H9 (cell line): ENCODE measurements around the gene DEFB132. TPM values are rescaled to one million over a fixed set of nuclear protein-coding genes. Genes with fewer than 3 reads are reported as not detected.
"Not testable (repeated sequence)": the region's sequence is repeated elsewhere in the genome, so short reads cannot be mapped to it uniquely, and the experiment has no call there.

Experiments
- DNase-seq: peaks from one replicate; pipeline ENCODE4 v3.0.0-alpha.2; 2017
- H2AFZ ChIP-seq: one replicate; pipeline ENCODE4 v1.6.1; 2013; ENCODE audit warnings: mild to moderate bottlenecking, low read length, control low read depth, moderate library complexity
- H2AK5ac ChIP-seq: 2 replicates; pipeline ENCODE4 v1.6.1; 2013; ENCODE audit warnings: low read length, control low read depth, mixed read lengths; ENCODE audit not compliant: insufficient read length
- H2BK120ac ChIP-seq: one replicate; pipeline ENCODE4 v1.6.1; 2013; ENCODE audit warnings: low read depth, mild to moderate bottlenecking, low read length, control low read depth, inconsistent platforms; ENCODE audit not compliant: poor library complexity, severe bottlenecking
- H2BK12ac ChIP-seq: 2 replicates; pipeline ENCODE4 v1.6.1; 2013; ENCODE audit warnings: low read length, control low read depth, mixed read lengths, low read depth; ENCODE audit not compliant: insufficient read length
- H2BK15ac ChIP-seq: 2 replicates; pipeline ENCODE4 v1.6.1; 2013; ENCODE audit warnings: low read depth, low read length, control low read depth
- H2BK20ac ChIP-seq: one replicate; pipeline ENCODE4 v1.6.1; 2013; ENCODE audit warnings: low read depth, mild to moderate bottlenecking, low read length, control low read depth, inconsistent platforms; ENCODE audit not compliant: poor library complexity, severe bottlenecking
- H2BK5ac ChIP-seq: 2 replicates; pipeline ENCODE4 v1.6.1; 2013; ENCODE audit warnings: low read length, control low read depth, mixed read lengths; ENCODE audit not compliant: insufficient read length
- H3K14ac ChIP-seq: 2 replicates; pipeline ENCODE4 v1.6.1; 2013; ENCODE audit warnings: low read length, control low read depth; ENCODE audit not compliant: insufficient read depth
- H3K18ac ChIP-seq: 2 replicates; pipeline ENCODE4 v1.6.1; 2013; ENCODE audit warnings: low read depth, mild to moderate bottlenecking, mixed read lengths, low read length, control low read depth; ENCODE audit not compliant: insufficient read length
- H3K23ac ChIP-seq: 2 replicates; pipeline ENCODE4 v1.6.1; 2013; ENCODE audit warnings: low read length, control low read depth, mixed read lengths, low read depth; ENCODE audit not compliant: insufficient read length
- H3K23me2 ChIP-seq: 2 replicates; pipeline ENCODE4 v1.6.1; 2013; ENCODE audit warnings: low read depth, mild to moderate bottlenecking, mixed read lengths, low read length, control low read depth; ENCODE audit not compliant: insufficient read length, poor library complexity, severe bottlenecking
- H3K27ac ChIP-seq: 2 replicates; pipeline ENCODE4 v1.5.1; 2013; ENCODE audit warnings: low read length, control low read depth, mixed read lengths, low read depth; ENCODE audit not compliant: insufficient read length
- H3K27me3 ChIP-seq: 2 replicates; pipeline ENCODE4 v1.6.1; 2013; ENCODE audit warnings: low read length, control low read depth, inconsistent platforms; ENCODE audit not compliant: insufficient read depth
- H3K4ac ChIP-seq: 2 replicates; pipeline ENCODE4 v1.6.1; 2013; ENCODE audit warnings: low read depth, mild to moderate bottlenecking, control low read depth, inconsistent platforms, low read length, moderate library complexity
- H3K4me1 ChIP-seq: 2 replicates; pipeline ENCODE4 v1.6.1; 2013; ENCODE audit warnings: low read length, control low read depth, inconsistent platforms; ENCODE audit not compliant: insufficient read depth
- H3K4me2 ChIP-seq: 2 replicates; pipeline ENCODE4 v1.6.1; 2013; ENCODE audit warnings: low read length, control low read depth, mixed read lengths; ENCODE audit not compliant: insufficient read length, insufficient read depth
- H3K56ac ChIP-seq: 2 replicates; pipeline ENCODE4 v1.6.1; 2013; ENCODE audit warnings: low read depth, mild to moderate bottlenecking, mixed read lengths, low read length, control low read depth; ENCODE audit not compliant: insufficient read length
- H3K79me1 ChIP-seq: 2 replicates; pipeline ENCODE4 v1.6.1; 2013; ENCODE audit warnings: low read depth, mild to moderate bottlenecking, moderate library complexity, low read length, control low read depth, inconsistent platforms; ENCODE audit not compliant: insufficient read depth, poor library complexity, severe bottlenecking
- H3K79me2 ChIP-seq: 2 replicates; pipeline ENCODE4 v1.6.1; 2013; ENCODE audit warnings: low read length, control low read depth, inconsistent platforms; ENCODE audit not compliant: insufficient read depth
- H3K9ac ChIP-seq: 2 replicates; pipeline ENCODE4 v1.6.1; 2013; ENCODE audit warnings: low read length, control low read depth, mixed read lengths; ENCODE audit not compliant: insufficient read length; ENCODE audit errors: extremely low read depth
- H3K9me3 ChIP-seq: one replicate; pipeline ENCODE4 v1.6.1; 2013; ENCODE audit warnings: low read depth, low read length, inconsistent platforms; ENCODE audit not compliant: control insufficient read depth
- H3T11ph ChIP-seq: one replicate; pipeline ENCODE4 v1.6.1; 2013; ENCODE audit warnings: mild to moderate bottlenecking, low read length, control low read depth, inconsistent platforms
- H4K20me1 ChIP-seq: one replicate; pipeline ENCODE4 v1.6.1; 2013; ENCODE audit not compliant: control insufficient read depth, insufficient read length, insufficient read depth
- H4K5ac ChIP-seq: 2 replicates; pipeline ENCODE4 v1.6.1; 2013; ENCODE audit warnings: low read depth, mild to moderate bottlenecking, mixed read lengths, low read length, control low read depth; ENCODE audit not compliant: insufficient read length
- H4K8ac ChIP-seq: replicated peaks from 2 replicates; pipeline ENCODE4 v1.6.1; 2013; ENCODE audit warnings: low read length, control low read depth, mixed read lengths, low read depth; ENCODE audit not compliant: insufficient read length
- H4K91ac ChIP-seq: 2 replicates; pipeline ENCODE4 v1.6.1; 2013; ENCODE audit warnings: low read depth, mild to moderate bottlenecking, moderate library complexity, mixed read lengths, low read length, control low read depth; ENCODE audit not compliant: insufficient read length
- H3K27ac Mint-ChIP-seq, 3 experiments: 2 replicates in 2 of 3; 3 replicates in 1 of 3; pipeline ENCODE4 v1.8.0; 2020 to 2021; ENCODE audit warnings: mixed read lengths in 3 of 3, mild to moderate bottlenecking in 1 of 3, moderate library complexity in 1 of 3
- H3K27me3 Mint-ChIP-seq: 2 replicates; pipeline ENCODE4 v1.8.0; 2021; ENCODE audit warnings: low read depth, mild to moderate bottlenecking, moderate library complexity, mixed read lengths
- H3K36me3 Mint-ChIP-seq, 3 experiments: 2 replicates in 2 of 3; 3 replicates in 1 of 3; pipeline ENCODE4 v1.8.0; 2020 to 2021; ENCODE audit warnings: low read depth in 3 of 3, mixed read lengths in 3 of 3; ENCODE audit not compliant: insufficient read depth in 1 of 3
- H3K4me1 Mint-ChIP-seq, 2 experiments: 2 replicates each; pipeline ENCODE4 v1.8.0; 2020; ENCODE audit warnings: mixed read lengths in 2 of 2
- H3K4me3 Mint-ChIP-seq, 2 experiments: 2 replicates in 1 of 2; 3 replicates in 1 of 2; pipeline ENCODE4 v1.8.0; 2020 to 2021; ENCODE audit warnings: mild to moderate bottlenecking in 2 of 2, mixed read lengths in 2 of 2, moderate library complexity in 1 of 2
- H3K9me3 Mint-ChIP-seq, 2 experiments: 2 replicates in 1 of 2; 3 replicates in 1 of 2; pipeline ENCODE4 v1.8.0; 2020; ENCODE audit warnings: mild to moderate bottlenecking in 2 of 2, mixed read lengths in 2 of 2, moderate library complexity in 1 of 2
- CTCF ChIP-seq: fragments of 200-600 bp; sonication (generic); conservative IDR thresholded peaks from 3 replicates; pipeline ENCODE4 v1.8.0; 2021; ENCODE audit warnings: antibody characterized with exemption, mild to moderate bottlenecking
- WGBS: extraction: QIAGEN DNeasy Blood & Tissue Kit; methylation state at CpG from one replicate; pipeline ENCODE4 v1.1.7; 2013; ENCODE audit warnings: missing lambda C conversion rate, low lambda C conversion rate, mixed read lengths; ENCODE audit not compliant: insufficient read length; ENCODE audit errors: extremely low coverage; 5-methylcytosine and 5-hydroxymethylcytosine counted together
- total RNA-seq: library from RNA; stranded (reverse); gene quantifications from 2 replicates; pipeline ENCODE4 v1.2.1, GENCODE V29; 2021

DEFB132 gene
- total RNA-seq, 1 experiment from 2014 or later, result not detected

- WGBS, result no CpG with 5 or more reads among the region's 1 CpG
- H3K27ac ChIP-seq, result no peak overlapping the region
- Mint-ChIP-seq H3K9me3 (peaks cover 4 to 11% of the 10 kb centered on the region in 2 experiments; a peak in 3 of 5 replicates), H3K27me3 (peaks cover 84% of the 10 kb centered on the region), H3K4me3 (no peak overlapping the region), H3K36me3 (no peaks in the 10 kb centered on the region; a peak in 1 of 7 replicates), H3K4me1 (no peaks in the 10 kb centered on the region), H3K27ac (no peak overlapping the region)
- no peak overlapping the region for H2AFZ ChIP-seq
- H3K23me2 ChIP-seq, result no peaks in the 10 kb centered on the region
- H3K27me3 ChIP-seq, result no peaks in the 10 kb centered on the region; the same call in 1 of the 2 replicates
- H3K14ac ChIP-seq, result no peak overlapping the region
- no peak overlapping the region for H2BK20ac ChIP-seq
- no peak overlapping the region for H3K18ac ChIP-seq
- H2BK15ac ChIP-seq, result no peak overlapping the region
- no peak overlapping the region for H4K91ac ChIP-seq
- H3K4me1 ChIP-seq, result no peaks in the 10 kb centered on the region
- H4K20me1 ChIP-seq, result no peaks in the 10 kb centered on the region
- no peak overlapping the region for H2BK120ac ChIP-seq
- H3K56ac ChIP-seq, result no peak overlapping the region
- no peak overlapping the region for H2AK5ac ChIP-seq
- H4K8ac ChIP-seq, result no peak overlapping the region
- H4K5ac ChIP-seq, result no peak overlapping the region
- no peak overlapping the region for H3K4me2 ChIP-seq
- no peak for TF ChIP-seq CTCF
- no peaks in the 10 kb centered on the region for H3K79me1 ChIP-seq
- H3K9me3 ChIP-seq, result no peaks in the 10 kb centered on the region
- no peak overlapping the region for H3T11ph ChIP-seq
- H2BK5ac ChIP-seq, result no peak overlapping the region
- no peak overlapping the region for H3K4ac ChIP-seq
- no peak overlapping the region for H2BK12ac ChIP-seq
- no peak for DNase-seq
- H3K23ac ChIP-seq, result no peak overlapping the region
- no peaks in the 10 kb centered on the region for H3K79me2 ChIP-seq
- no peak overlapping the region for H3K9ac ChIP-seq
Measured at GRCh38 chr20:221258-221830, 36.2 kb upstream of the DEFB132 start.

DNA sequence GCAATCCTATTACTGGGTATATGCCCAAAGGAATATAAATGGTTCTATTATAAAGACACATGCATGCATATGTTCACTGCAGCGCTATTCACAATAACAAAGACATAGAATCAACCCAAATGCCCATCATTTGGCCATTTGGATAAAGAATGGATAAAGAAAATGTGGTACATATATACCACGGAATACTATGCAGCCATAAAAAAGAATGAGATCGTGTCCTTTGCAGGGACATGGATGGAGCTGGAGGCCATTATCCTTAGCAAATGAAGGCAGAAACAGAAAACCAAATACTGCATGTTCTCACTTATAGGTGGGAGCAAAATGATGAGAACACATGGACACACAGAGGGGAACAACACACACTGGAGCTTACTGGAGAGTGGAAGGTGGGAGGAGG lies 31.6 kb upstream of the DEFB132 start:
- H2BK120ac ChIP-seq, H3K36me3 Mint-ChIP-seq, H2BK5ac ChIP-seq, H4K91ac ChIP-seq, H3T11ph ChIP-seq, H3K4ac ChIP-seq, H3K79me2 ChIP-seq, H2AFZ ChIP-seq, H3K23ac ChIP-seq, H2AK5ac ChIP-seq, H3K27ac Mint-ChIP-seq, H3K4me3 Mint-ChIP-seq, H3K14ac ChIP-seq, H4K20me1 ChIP-seq, H3K23me2 ChIP-seq, H2BK15ac ChIP-seq, H2BK20ac ChIP-seq, H4K5ac ChIP-seq, H3K4me1 Mint-ChIP-seq, H2BK12ac ChIP-seq, H3K56ac ChIP-seq, H3K18ac ChIP-seq, H3K79me1 ChIP-seq, H3K4me1 ChIP-seq, H3K27ac ChIP-seq, H3K9ac ChIP-seq, H3K4me2 ChIP-seq, DNase-seq, H3K9me3 ChIP-seq, H3K27me3 ChIP-seq, H4K8ac ChIP-seq: not testable (repeated sequence)
- Mint-ChIP-seq H3K9me3 (peaks cover 4 to 18% of the 10 kb centered on the region in 2 experiments; a peak in 3 of 5 replicates), H3K27me3 (peaks cover 80% of the 10 kb centered on the region)
- no CpG with 5 or more reads among the region's 3 CpGs for WGBS
